ENCODE data around the gene C3orf22.

Gene C3orf22

GRCh38 chr3:126521122-126521891 is 37.4 kb downstream of the C3orf22 start:
- TF ChIP-seq CTCF (IDR thresholded peaks at IDR 0.05; ENCODE audit: insufficient read depth, missing control alignments), result no peak
- FAIRE-seq, result no peak

GRCh38 chr3:126519506-126520455 is 39.0 kb downstream of the C3orf22 start:
- FAIRE-seq (no peak), DNase-seq (ENCODE audit: insufficient read length, low spot score) (no peak)
- TF ChIP-seq CTCF (IDR thresholded peaks at IDR 0.05; ENCODE audit: insufficient read depth, missing control alignments), result no peak

More at GRCh38 chr3:126521122-126521891, 37.4 kb downstream of the C3orf22 start:
- DNase-seq (ENCODE audit: insufficient read length, low spot score), result no peak

- no peak for TF ChIP-seq CTCF (IDR thresholded peaks at IDR 0.05; ENCODE audit: insufficient read depth, missing control alignments)
- DNase-seq (ENCODE audit: insufficient read length, low spot score) (no peak), FAIRE-seq (no peak)
Measured at GRCh38 chr3:126518779-126519177, 40.0 kb downstream of the C3orf22 start.

- FAIRE-seq (no peak), DNase-seq (ENCODE audit: insufficient read length, low spot score) (no peak)
- no peak for TF ChIP-seq CTCF (IDR thresholded peaks at IDR 0.05; ENCODE audit: insufficient read depth, missing control alignments)
Measured at GRCh38 chr3:126517986-126518778, 40.5 kb downstream of the C3orf22 start.

- no peak for FAIRE-seq
- no peak for DNase-seq (ENCODE audit: insufficient read length, low spot score)
- TF ChIP-seq CTCF (IDR thresholded peaks at IDR 0.05; ENCODE audit: insufficient read depth, missing control alignments), result no peak
Measured at GRCh38 chr3:126517291-126517951, 41.3 kb downstream of the C3orf22 start, which contains the start of gene UROC1. Gene UROC1, minus strand, starts transcription at chr3:126517773. Its CDS starts 54 bp downstream, at chr3:126517719.

- no peak for DNase-seq (ENCODE audit: insufficient read length, low spot score)
- no peak for TF ChIP-seq CTCF (IDR thresholded peaks at IDR 0.05; ENCODE audit: insufficient read depth, missing control alignments)
- no peak for FAIRE-seq
Measured at GRCh38 chr3:126516936-126517290, 41.8 kb downstream of the C3orf22 start.
